GM19463 (cell line): Measurements from ENCODE around the gene M1AP.
"Not testable (repeated sequence)": the region's sequence is repeated elsewhere in the genome, so short reads cannot be mapped to it uniquely, and the experiment has no call there.

Experiments used
- ATAC-seq: cut with Tn5 transposase; IDR thresholded peaks from one replicate; pipeline ENCODE4 v1.9.1; 2021; ENCODE audit warnings: mild to moderate bottlenecking, moderate library complexity; ENCODE audit not compliant: unreplicated experiment

The M1AP gene

DNA sequence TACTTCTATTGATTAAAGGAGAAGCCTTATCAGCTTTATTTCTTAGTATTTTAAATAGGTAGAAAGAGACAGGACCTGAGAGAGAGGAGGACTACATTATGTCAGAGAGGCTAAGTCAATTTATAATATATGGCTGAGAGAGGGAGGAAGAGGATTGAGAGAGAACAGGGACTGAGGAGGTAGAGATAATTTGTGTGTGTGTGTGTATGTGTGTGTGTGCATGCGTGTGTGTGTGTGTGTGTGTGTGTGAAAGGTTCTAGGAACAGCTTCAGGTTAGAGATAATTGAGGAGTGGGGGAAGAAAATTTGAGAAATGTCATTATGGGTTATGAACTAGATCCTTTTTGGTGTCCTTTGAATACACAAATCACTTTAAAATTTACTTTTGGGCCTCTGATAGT is 78.4 kb downstream of the M1AP start:
- ATAC-seq, result no peak

DNA sequence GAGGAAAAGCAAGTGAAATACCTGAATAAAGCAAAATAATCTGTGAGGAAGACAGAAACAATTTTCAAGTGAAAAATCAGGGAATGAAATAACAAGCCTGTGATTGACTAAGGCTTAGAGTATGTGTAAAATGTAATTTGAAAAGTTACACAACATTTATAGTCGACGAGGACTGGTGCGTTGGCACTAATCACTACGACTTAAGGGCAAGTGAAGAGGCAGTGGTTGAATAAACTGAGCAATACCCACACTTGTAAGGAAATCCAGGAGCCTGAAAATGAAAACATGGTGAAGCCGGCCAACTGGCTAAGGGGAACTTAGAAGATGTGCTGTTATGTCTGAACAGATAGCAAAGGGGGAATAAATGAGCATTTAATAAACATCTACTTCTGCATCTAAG is 80.2 kb downstream of the M1AP start:
- no peak for ATAC-seq

DNA sequence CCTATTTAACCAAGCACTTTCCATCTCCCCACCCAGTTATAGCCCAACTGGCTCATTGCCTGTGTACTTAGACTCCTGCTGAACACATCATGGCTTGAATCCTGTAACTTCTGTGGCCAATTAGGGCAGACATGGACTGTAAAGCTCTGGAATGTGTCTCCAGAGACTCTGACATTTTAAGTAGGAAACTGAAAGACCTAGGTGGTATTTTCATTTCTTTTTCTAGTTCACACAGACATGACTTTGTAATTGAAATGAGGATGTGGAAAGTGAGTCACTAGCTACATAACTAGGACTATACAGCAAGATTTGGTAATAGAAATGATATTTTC is 81.4 kb downstream of the M1AP start:
- no peak for ATAC-seq

DNA sequence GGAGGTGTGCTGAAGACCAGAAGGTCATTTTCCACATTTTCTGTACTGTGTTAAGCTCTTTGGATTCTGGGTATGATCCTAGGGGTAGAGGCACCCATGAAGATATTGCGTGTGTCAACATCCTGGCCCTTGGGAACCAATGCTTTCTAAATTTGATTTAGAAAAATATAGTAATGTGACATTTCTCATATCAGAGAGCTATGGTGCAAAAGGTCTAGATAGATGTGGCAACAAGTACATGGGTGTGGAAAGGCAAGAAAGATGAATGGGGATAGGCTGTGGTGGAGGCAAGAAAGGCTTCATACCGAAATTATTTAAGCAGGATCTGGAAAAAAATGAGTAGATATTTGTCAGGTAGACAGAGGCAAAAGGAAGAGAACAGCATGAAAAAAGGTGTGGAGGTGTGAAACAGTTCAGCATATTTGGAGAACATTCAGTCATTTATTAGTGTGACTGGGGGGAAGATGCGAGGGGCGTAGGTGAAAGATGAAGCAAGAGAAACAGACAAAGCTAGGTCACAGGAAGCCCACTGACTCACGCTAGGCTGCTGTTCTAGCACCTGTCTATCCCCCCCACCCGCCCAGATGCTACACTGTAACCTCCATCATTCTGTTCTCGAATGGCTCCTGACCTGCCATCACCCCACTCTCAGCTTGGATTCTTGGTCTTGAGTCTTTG is 81.9 kb downstream of the M1AP start:
- no peak for ATAC-seq

DNA sequence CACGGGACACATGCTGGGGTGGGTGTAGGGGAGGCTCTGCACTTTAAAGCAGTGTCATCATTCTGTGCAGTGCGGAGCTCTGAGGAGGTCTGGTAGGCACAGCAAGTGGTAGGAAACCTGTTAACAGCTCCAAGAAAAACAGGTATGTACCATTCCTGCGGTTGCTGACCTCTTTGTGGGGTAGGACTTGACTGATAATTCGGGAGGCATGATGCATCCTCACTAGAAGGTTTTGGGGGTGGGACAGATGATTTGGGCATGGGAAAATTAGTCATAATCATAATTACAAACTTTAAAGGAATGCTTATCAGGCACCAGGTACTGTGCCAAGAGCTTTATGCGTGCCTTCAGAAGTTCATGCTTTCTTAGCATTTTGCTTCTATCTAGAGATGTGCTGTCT is 83.9 kb downstream of the M1AP start:
- no peak for ATAC-seq

DNA sequence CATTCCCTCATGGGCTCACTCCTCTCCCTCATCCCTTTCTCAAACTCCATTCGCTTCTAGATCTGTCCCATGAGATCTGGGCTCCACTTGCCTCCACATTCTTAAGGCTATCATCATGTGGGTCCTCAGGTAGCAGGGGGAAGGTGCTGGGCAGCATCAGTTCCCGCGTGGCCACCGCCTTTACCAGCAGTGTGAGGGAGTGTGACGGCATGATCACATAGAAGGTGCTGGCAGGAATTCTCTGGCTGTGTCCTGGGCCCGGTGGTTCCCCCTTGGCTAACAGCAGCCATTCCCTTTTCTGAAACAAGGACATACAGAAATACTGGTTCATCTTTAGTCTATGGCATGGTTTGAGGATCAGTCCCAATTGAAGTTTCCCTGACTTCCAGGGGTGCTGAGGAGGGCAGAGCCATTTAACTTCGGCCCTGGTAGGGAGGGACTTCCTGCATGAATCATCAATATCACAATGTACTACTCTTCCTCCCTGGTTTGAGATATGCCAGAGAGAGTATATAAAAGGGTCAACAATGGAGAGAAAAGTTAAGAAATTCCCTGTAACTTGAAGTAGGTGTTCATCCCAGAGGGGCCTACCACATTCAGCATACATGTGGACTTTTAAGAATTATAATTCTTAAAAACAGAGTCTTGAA is 85.9 kb downstream of the M1AP start:
- ATAC-seq, result no peak

DNA sequence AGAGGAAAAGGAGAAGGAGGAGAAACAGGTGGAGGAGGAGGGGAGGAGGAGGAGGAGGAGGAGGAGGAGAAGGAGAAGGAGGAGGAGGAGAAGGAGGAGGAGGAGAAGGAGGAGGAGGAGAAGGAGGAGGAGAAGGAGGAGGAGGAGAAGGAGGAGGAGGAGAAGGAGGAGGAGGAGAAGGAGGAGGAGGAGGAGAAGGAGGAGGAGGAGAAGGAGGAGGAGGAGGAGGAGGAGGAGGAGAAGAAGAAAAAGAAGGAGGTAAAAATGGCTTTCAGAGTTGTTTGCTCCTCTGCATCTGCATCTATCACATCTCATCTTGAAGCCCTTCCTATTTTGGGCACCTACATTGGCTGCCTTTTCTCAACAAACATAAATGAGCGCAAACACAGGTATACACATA is 87.1 kb downstream of the M1AP start:
- ATAC-seq, result not testable (repeated sequence)

DNA sequence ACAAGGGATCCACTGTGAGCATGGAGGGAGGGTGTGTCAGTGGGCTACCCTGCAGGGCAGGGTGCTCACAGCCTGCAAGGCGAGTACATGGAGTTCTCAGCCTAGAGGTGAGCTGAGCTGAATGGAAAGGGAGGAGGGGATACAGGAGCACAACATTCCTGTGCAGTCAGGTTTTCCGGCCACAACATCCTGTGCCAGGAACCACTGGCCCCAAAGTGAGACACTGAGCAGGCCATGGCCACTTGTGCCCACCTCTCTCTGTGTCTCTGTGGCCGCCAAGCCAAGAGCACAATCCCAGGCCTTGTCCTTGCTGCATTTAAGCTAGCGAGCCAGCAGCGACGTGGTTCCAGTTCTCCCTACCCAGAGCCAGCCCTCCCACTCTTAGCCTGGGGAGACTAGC is 87.5 kb downstream of the M1AP start:
- no peak for ATAC-seq

DNA sequence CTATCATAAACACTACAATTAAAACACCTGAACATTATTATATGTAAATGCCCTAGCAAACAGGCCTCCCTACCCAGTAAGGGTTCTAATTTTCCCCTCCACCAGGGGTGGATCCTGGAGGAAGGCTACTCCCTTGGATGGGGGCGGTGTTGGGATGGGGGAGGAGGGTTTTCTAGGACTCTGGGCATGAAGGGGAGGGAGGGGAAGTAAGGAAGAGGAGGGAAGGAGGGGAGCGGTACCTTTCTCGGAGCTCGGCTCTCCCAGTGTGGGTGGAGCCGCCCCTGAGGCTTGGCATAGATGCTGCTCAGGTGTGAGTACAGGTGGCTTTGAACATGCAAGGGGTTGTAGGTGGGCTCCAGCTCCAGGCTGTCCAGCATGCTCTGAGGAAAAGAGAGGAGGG is 88.2 kb downstream of the M1AP start:
- ATAC-seq, result no peak

DNA sequence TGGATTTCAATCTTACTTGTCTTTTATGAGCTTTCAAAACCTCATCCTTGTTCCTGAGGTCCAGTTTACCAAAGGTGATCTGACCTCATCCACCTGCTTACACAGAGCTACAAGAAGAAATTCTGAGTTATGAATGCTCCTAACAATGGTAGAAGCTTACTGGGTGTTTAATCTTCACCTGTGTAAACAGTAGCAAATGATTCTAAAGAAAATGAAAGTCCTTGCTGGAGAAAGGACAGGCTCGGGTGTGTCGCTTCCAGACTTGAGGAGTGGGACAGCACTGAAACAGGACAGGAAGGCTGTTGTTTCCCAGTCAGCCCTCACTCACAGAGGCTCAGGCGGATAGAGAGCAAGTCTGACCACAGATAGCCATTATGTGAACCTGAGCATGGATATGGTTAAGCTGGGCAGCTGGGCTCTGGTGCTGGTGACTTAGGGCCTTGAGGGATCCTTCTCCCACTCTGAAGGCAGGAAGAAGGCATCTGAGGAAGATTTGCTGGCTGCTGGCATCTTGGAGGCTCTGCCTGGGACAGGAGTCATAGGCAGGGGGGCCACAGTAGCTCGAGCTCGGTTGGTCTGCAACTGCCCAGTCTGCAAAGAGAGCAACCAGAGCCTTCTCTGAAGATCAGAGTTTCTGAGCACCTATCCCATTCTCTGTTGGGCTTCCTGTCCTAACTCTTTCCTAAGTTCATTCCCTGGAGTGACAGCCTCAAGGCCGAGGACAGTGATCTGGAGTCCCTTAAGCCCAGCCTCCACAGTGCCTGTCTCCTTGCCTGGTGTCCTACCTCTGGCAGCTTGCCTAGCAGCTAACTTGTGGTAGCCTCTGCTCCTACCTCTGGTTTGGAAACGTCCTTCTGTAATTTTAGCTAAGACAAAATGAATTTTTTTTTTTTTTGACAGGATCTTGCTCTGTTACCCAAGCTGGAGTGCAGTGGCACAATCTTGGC is 89.6 kb downstream of the M1AP start:
- no peak for ATAC-seq

DNA sequence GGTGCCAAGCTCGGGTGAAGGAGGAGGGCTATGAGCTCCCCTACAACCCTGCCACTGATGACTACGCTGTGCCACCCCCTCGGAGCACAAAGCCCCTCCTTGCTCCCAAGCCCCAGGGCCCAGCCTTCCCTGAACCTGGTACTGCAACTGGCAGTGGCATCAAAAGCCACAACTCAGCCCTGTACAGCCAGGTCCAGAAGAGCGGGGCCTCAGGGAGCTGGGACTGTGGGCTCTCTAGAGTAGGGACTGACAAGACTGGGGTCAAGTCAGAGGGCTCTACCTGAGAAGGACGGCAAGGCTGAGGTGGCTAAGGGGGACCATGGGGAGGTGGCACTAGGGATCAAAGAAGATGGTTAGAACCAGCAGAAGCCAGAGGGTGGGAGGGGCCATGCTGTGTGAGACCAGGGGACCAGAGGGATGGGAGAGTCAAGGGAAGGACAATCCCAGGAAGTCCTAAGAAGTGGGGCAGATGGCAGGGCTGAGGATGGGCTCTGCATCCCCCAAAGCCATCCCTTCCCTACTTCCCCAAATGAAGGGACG is 91.2 kb downstream of the M1AP start:
- ATAC-seq, result no peak

DNA sequence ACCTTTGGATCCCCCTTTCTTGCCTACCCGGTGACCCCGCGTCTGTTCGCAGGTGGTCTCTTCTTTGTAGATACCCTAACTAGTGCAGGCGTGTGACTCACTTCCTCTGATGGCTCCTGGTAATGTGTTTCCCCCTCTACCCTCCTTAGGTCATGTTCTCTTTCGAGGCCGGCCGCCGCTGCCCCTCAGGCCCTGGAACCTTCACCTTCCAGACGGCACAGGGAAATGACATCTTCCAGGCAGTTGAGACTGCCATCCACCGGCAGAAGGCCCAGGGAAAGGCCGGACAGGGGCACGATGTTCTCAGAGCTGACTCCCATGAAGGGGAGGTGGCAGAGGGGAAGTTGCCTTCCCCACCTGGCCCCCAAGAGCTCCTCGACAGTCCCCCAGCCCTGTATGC is 92.0 kb downstream of the M1AP start:
- no peak for ATAC-seq

DNA sequence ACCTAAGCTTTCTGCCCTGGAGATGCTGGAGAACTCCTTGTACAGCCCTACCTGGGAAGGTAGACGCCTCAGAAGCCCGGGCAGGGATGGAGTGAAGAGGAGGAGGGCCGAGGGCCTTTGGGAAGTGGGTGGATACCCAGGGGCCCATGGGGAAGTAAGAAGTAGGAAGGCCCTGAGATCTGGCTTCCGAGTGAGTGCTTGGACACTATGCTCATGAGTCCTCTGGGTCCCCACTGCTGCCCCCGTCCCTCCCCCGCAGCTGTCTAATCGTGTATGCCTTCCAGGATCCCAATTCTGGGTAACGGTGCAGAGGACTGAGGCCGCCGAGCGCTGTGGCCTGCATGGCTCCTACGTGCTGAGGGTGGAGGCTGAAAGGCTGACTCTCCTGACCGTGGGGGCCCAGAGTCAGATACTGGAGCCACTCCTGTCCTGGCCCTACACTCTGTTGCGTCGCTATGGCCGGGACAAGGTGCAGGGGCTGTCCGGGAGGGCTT is 92.5 kb downstream of the M1AP start:
- no peak for ATAC-seq

DNA sequence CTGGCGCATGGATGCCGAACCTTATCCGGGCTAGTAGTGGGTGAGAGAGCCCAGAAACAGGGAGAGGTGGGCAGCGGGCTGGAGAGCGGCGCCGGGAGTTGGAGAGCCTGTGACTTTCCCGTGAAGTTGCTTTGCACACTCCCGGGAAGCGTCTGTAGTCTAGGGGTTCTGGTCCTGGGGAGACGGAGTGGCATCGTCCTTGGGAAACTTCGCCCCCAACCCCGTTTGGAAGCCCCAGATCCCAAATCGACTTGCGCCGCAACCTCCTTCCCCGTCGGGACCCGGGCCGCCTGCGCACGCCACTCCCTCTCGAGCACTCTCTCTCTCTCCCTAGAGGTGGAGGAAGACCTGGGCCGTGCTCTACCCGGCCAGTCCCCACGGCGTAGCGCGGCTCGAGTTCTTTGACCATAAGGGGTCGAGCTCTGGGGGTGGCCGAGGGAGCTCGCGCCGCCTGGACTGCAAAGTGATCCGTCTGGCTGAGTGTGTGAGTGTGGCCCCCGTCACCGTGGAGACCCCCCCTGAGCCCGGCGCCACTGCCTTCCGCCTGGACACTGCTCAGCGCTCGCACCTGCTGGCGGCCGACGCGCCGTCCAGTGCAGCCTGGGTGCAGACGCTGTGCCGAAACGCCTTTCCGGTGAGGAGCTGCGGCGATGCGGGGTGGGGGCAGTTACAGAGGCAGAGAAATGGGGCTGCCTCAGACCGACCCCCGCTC is 93.2 kb downstream of the M1AP start:
- peak; percentile 37 for ATAC-seq

DNA sequence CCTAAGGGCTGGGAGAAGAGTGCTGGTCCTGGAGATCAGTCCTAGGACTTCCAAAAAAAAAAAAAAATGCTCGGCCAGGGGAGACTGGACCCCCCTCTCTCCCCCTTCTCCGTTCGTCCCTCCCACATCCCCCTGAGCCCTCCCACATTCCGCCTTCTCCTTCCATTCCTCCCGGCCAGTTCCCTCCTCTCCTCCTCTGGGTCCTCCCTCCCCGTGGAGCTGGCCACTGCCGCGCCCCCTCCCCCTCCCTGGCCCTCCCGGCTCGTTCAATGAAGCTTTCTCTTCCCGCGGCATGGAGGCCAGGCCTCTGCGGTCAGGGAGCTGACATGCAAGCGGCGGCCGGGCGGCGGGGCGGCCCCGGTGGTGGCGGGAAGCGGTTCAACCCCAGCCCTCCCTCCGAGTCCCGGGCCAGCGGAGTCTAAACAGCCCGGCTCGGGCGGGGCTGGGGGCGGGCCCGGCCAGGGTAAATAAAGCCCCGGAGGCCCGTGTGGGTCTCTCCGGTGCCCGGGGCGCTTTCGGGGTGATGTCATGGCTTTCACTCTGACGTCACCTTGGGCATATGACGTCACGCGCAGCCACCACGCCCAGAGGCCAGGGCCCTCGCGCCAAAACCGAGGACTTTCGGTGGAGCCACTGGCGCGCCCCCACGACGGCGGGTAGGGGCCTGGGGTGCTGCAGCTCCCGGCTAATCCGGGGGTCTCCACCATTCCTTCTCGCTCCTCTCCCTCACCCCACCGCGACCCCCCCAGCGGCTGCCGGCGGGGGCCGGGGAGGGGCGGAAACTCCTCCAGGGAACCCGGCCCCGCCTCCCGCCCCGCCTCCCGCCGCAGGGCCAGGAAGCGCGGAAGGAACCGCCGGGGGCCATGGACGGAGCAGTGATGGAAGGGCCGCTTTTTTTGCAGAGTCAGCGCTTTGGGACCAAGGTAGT is 94.0 kb downstream of the M1AP start, which contains the start of the genes DOK1 and LOXL3:
Gene DOK1 (plus strand): TSS at position 829 of the 928 bp plus-strand sequence. CDS start 35 bp downstream, at position 864.
Gene LOXL3 (minus strand): TSS at position 51 of the 928 bp plus-strand sequence. CDS start 1,308 bp downstream, outside the sequence.
- peak; percentile 59 for ATAC-seq

DNA sequence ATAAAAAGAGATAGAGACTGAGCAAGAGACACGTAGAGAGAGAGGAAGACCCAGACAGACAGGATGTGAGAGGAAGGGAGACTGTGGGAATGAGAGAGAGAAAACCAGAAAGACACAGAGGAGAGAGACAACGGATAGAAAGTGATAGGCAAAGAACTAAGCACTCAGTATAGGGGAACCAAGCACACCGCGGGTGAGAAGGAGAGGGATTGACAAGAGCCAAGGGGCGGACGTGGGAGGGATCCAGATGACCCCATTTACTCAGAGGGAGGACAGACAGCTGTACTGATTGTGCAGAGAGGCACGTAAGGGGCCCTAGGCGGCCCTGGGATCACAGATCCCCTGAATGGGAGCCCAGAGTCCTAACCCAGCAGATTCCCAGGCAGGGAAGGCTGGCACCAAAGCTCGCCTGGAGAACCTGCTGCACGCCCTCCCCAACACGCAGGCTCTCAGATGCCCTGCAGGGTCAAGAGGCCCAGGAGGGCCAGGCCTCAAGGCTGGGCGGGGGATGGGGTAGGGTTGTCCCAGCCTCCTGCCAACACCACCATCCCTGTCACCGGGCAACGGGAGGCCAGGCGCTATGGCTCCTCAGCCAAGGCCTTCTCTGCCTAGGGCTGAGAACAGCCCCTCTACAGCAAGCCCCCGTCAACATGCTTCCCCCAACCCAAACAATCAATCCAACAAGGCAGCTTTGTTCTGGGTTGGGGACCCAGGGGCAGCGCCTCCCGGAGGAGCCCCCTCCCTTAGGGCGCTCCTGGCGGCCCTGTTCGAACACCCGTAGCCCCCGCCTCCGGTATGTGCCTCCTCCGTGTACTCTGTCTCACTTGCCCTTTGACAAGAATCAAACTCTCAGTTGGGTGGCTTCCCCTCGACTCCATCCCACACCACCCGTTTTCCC is 95.0 kb downstream of the M1AP start:
- ATAC-seq, result no peak

DNA sequence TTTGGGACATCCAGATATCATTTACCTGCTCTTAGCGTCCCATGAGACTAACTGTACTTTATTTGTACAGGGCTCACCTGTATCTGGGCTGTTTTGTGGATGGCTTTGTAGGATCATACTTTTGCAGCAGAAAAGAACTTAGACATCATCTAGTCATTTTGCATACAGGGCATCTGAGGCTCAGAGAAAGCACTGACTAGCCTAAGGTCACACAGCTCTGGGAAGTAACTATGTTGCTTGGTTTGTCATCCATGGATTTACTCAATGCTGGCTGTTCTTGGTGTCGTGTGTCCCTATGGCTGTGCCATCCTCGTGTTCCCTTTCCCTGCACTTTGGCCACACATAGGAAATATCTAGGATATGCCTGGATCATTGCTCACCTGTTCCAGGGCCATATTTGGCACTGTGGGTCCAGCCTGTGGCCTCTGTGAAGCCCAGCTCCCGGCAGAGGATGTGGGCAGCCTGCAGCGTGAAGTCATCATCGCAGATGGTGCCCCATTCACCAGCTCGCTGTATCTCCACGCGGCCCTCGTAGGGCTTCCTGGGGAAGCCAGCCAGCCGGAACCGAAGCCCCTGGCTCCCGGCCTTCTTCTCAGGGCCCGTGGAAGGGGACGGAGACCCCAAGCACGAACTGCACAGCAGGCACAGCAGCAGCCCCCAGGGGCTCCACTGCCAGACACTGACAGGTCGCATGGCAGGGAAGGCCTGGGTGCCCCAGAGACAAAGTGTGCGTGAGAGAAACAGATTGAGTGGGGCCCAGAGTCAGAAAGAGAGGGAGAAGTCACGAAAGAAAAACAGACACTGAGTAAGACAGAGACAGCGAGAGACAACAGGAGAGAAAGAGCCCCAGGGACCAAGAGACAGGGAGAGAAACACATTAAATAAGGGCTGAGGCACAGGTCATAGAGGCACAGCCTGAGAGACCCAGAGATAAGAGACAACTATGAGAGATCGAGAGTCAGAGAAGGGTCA is 95.9 kb downstream of the M1AP start:
- no peak for ATAC-seq
